Endometrial microvascular endothelial cells (primary cell): Measurements from ENCODE around the gene FOXP1. TPM values are rescaled to one million over a fixed set of nuclear protein-coding genes. Genes with fewer than 3 reads are reported as not detected.

Experiments
- in situ Hi-C: cut with HindIII; loops from 2 replicates; pipeline ENCODE4 v1.10.0; 2017; ENCODE audit warnings: low sequenced_read_pairs, low pct_unique_long_range_greater_than_20kb; ENCODE audit errors: inconsistent ontology term
- total RNA-seq: library from RNA; depleted of rRNA; stranded (reverse); fragments of >200 nt; gene quantifications from one replicate; pipeline ENCODE4 v1.2.3, GENCODE V29; 2015; ENCODE audit errors: inconsistent ontology term

Gene FOXP1
- total RNA-seq, 1 donor from 2014 or later = 37.2 TPM

DNA sequence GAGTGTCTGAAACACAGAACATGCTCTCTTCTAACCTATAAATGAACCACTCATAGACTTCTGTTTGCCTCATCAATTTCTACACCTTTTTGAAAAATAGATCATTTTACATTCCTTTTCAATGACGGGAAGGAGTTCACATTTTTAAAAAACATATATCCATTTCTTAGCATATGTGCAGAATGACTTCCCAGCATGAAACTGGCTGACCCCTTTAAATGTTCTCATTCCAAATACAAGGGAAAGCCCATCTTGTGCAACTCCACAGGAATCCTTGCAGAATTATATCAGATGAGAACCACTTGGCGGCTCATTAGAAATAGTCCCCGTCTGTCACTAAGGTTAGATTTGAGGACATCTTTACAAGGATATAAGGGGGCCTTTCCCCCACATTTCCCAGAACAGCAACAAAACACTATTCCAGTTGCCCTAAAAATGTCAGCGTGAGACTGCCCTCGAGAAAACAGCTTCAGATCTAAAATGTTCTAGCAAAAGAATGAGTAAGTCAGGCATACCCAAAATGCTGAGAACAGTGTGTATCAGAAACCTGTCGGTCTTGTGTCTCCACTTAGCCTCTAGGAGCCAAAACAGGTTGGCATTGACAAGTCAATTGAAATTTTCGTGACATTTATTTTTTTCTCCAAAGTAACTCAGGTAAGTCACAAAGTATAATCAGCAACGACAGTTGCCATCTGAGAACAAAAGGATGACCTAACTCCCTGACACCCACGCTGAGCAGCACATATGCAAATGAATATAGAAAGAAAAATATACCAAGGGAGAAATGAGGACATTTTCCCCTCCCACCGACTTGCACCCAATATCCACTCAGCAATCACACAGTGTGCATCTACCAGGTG, 63.1 kb downstream of the FOXP1 start:
- in situ Hi-C loops = no loop called here

DNA sequence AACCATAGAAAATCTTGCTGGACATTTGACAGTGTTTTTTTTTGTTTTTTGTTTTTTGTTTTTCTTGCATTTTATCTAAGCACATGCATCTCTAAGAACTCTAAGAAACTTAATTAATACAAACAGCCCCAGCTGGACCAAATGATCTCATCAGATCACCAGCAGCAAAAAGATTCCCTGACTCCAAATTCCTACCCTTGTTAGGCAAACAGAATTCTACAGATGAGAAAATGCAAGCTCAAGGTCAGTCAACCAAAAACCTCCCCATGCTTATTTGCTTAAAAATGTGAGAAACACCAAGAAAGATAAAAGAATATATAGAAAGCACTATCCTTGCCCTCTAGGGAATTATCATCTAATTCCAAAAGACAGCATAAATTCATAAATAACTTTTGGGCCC, 65.4 kb downstream of the FOXP1 start:
- in situ Hi-C loops = no loop called here

DNA sequence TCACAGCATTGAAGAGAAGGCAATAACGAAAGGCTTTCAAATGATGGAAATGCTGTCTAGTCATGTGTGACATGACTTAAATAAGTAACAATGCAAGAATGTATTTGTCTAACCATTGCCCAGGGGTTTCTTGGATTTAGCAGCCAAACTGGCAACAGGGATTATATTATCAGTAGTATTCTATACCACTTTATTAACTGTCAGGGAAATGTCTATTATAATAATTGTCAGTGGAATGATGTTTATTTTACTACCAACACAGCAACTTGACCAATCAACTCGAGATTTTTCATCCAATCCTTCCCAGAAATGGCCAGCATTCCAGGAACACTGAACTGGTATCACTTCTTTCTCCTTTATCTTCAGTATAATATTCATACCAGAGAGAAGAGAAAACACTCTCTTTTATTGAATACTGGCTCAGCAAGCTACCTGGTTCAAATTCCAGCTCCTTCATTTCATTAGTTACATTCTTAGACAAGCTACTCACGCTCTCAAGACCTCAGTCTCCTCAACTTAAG, 66.2 kb downstream of the FOXP1 start:
- in situ Hi-C loops = no loop called here

DNA sequence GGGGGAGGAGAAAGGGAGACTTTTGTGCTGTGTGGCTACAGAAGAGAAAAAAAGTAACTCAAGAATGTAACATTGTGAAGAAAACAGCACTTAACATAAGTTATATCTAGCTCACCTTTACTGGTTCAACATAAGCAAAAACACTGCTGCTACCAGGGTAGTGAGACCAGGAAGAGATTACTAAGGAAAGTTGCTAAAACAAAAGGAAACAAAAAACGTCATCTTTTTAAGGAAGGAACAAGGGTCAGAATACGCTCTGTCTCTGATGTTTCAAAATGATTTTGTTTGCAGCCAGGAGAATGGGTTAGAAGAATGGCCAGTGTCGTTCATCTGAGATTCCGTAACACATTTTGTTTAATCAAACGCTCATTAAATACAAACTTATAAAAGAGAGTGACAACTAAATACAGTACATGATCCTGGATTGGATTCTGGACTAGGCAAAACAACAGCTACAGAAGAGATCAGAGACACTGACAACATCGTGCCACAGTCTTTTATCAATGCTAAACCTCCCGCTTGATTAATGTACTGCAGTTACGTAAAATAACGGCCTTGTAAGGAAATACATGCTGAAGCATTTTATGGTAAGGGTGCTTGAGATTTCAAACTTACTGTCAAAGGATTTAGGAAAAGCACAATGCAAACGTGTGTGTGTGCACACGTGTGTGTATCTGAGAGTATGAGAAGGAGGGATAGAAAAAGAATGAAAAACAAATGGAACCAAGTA, 67.7 kb downstream of the FOXP1 start:
- in situ Hi-C loops = no loop called here

DNA sequence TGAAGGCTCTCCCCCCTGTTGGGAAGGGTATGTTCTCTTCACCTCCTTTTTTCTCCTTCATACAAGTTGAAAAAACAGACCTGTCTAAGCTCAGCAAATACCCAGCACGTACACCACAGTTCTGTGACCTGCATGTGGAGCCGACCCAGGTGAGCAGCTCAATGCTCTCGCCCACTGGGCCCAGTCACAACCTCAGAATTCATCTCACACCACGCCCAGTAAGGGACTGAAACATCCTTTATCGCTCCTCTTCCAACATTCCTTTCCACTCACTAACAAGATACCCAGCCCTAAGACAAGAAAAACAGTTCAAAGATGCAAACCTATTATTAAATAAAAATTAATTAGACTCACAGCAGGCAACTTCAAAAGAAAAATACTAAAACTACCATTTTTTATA, 68.9 kb downstream of the FOXP1 start:
- in situ Hi-C loops = no loop called here

DNA sequence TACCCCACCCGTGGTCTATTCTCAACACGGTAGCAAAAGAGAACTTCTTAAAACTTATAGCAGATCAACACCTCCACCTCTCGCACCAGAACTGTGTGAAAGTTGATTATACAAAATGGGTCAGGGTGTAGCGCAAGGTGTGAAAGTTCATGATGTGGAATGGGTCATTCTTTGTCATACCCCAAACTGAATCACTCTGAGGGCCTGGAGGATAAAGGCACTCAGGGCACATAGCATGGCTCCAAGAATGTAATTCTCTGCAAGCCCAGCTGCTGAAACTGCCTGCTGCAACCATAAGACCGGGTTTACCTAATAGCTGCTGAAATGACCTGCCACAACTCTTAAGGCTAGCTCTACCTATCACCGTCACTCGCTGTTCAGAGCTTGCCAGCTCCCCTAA, 70.0 kb downstream of the FOXP1 start:
- in situ Hi-C loops = no loop called here

DNA sequence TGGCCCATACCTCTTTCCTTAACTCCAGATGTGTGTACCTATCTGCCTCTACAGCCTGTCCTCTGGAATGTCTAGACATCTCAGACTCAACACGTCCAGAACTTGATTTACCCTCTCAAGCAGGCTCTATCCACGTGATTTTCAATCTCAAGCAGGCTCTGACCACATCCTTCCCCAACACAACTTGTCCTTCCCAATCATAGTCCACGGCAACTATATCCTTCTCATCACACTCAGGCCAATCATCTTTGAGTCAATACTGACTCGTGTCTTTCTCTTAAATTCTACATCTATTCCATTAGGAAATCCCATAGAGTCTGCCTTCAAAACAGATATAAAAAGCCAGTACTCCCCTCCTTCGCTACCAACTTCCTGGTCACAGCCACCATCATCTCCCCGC, 70.4 kb downstream of the FOXP1 start:
- in situ Hi-C loops = no loop called here

DNA sequence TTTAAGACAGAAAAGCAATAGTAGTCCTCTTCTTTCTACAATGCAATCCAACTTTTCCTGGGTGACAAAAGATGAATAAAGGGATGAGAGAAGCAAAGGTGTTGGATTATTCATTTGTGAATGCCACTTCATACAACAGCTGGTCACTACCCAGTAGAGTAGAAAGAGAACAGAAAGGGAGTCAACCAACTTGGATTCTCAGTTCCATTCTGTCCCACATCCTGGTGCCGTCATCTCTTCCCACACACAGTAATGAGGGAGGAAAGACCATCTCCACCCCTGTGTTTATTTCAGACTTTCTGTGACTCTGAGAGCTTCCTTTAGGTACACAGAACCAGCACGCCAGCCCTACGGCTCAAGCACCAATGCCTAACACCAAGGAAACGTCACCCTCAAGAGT, 71.0 kb downstream of the FOXP1 start:
- in situ Hi-C loops = no loop called here

DNA sequence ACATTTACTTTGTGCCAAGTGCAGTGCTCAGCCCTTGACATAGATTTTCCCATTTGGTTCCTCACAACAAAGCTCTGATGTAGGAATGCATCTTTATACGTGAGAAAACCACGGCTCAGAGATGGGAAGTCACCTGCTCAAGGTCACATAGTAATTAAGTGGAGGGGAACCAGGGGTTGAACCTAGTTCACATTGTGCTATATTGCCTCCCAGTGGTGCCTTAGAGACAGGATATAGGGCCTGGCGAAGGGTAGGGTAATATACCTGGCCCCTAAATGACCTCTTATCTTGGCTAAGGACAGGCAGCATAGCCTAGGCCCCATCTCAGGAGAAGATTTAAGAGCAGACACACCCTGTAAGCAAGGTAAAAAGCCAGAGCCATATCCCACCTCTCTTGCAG, 71.5 kb downstream of the FOXP1 start:
- in situ Hi-C loops = no loop called here

DNA sequence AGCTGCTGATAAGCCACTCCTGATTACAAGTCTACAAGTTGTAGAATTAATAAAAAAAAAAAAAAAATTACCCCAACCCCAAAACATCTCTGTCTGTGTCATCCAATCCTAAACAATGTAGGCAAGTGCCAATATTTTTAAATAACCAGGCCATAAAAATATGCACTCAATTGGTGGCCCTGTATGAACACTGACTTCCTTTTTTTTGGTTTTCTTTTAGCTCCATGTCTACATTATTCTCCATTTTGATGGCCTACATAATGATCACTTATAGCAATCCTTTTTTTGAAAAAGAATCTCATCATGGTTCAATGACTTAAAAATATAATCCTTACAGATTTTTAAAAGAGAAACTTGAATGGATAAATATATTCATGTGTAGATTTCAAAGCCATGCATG, 72.1 kb downstream of the FOXP1 start:
- in situ Hi-C loops = no loop called here

DNA sequence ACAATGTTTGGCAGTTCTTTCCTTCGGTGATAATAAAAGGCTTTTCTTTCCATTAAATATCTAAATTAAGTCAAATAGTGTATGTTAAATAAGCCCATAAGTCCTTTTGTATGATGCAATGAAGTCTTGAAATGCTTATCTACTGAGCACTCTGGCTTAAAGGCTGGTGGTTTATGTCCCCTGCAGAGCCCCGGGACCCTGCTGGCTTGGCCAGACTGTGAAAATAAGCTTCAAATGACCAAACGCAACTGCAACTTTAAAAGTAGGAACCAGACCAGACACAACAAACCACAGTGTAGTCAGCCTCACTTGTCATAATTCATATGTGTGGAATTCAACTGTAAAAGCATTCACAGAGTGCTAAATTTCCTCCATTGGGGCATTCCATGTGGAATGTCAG, 72.5 kb downstream of the FOXP1 start:
- in situ Hi-C loops = no loop called here

DNA sequence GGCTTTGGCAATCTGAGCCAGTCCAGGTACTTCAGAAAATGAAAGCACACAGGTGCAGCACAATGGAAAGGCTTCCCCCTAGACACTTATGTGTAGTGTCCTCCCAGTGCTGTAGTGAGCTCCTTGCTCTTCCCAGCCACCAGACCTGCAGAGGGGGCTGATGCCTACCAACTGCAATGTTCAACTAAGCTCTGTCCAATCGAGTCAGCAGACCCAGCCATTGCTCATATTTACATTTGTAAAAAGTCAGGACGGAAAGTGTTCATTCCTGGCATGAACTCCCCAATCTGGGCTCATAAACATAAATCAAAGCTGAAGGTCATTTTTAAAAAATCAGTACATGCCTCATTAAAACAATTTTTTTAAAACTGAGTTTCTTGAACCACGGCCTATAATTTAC, 73.0 kb downstream of the FOXP1 start:
- in situ Hi-C loops = no loop called here

DNA sequence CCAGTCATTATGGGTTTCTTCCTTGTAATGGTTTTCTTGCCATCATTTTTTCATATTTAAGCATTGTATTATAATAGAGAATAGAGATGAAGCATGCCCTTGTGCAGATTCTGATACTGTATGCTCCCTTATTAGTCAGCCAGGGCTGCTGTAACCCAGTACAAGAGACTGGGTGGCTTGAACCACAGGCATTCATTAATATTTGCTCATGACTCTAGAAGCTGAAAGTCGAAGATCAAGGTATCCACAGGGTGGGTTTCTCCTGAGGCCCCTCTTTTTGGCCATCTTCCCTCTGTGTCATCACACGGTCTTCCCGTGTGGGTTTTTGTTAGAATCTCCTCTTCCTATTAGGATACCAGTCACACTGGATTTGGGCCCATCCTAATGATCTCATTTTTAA, 74.5 kb downstream of the FOXP1 start:
- in situ Hi-C loops = no loop called here

DNA sequence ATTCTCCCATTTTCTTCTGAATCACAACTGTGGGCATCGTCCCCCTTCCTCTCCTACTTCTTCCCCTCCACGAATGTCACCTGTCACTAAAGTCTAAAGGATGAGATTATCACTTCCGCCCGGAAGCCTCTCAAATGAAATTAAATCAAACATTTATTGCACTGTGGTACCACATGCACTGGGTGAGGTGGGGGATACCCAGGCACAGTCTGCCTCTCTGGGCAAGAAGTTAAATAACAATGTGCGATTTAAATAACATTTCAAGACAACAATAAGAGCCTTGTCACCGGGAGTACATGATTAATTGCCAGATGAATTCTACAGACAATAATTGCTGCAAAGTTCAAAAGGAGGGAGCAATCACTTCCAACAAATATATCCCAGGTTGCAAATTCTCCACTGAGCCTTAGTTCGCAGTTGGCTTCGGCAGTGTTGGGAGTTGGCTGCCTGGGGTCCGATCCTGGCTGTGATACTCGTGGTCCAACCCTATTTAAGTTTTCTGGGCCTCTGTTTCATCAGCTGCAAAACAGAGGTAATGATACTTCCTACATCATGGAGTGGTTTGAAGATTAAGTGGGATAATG, 77.7 kb downstream of the FOXP1 start:
- in situ Hi-C loops = no loop called here

DNA sequence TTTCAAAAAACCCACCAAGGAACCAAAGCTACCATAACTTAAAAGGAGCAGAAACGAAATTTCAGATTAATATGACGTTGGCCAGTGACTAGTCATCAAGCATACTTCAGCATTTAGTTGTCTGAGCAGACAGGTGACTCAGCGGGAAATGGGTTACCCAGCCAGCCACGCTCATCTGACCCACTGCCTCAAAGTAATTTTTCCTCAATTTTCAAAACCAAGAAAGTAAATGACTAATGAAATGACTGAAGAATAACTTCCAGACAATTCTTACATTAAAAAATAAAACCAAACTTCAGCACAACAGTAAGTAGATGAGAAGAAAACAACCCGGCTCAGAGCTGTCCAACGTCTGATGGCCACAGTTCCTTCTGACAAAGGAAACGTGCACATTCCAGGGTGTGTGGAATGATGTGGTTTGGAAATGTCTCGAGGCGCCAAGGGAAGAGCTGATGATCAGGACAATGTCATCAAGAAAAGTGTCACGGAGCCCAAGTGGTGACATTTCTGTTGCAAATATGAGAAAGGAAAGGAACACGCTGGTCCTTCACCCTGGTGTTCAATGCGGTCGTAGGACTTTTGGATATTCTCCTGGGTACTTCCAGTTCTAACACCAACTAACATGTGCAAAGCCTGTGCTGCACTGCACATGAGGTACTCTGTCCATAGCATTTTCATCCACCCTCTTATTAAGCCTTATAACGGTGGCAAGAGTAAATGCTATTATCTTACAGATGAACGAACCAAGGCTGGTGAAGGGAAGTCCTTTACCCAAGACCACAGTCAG, 79.1 kb downstream of the FOXP1 start:
- in situ Hi-C loops = no loop called here

DNA sequence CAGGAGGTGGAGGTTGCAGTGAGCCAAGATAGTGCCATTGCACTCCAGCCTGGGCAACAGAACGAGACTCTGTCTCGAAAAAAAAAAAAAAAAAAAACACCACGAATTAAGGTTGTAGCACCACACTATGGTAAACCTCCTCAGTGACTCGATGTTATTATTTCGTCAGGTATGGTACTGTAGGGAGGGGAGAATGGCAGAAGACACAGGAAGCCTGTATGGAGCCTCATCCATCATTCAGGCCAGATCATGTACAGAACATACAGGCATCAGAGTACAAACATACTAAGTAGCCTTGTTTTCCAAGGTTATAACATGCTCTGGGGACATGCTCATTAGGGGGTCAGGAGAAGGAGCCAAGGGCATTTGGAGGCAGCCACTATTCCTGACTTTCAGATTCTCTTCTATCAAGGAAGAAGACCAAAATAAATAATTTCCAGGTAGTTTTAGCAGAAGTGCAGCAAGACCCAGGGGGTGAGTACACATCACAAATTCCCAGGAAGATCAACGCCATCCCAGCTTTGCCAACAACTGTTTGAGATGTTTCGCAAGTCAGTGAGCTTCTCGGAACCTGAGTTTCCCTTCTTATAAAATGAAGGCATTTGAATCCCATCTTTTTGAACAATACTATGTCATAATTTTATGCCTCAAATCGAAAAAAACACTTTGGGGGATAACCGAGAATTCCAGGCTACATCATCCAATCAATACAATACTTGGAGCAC, 79.8 kb downstream of the FOXP1 start:
- in situ Hi-C loops = no loop called here

DNA sequence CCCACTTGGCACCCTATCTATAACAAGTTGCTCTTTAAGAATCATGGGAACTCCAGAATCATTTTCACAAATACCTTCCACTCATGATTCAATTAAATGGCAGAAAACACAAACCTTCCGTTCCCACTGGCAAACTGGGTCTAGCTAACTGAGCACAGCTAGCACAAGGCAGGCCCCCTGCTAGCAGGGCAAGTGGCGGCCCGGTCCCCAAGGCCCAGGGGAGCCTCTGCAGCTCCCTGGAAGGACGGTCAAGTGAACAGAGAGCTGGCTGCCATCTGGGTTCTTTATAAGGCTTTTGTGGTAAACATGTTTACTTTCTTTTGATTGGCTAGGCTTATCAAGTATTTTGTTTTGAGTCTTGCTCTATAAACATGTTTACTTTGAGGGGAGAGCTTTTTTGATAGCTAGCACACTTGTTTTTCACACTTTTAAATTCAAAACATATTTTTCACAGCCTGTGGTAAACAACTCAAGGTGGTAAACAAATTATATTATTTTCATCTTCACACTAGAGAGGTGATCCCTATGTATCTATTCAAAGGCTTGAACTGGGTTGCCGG, 81.4 kb downstream of the FOXP1 start:
- in situ Hi-C loops = no loop called here

DNA sequence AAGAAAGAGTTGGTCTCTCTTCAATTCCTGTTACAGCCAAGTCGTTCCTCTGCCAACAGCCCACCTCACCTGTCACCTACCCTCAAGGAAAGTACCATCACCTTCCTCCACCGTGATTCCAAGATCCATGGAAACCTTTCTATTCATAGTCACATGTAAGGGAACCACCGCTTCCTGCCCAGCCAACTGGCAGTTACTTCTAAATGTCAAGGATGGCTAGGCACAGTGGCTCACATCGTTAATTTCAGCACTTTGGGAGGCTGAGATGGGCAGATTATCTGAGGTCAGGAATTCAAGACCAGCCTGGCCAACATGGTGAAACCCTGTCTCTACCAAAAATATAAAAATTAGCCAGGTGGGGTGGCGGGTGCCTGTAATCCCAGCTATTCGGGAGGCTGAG, 82.8 kb downstream of the FOXP1 start:
- in situ Hi-C loops = no loop called here
